GM21576 (cell line): ENCODE data around the gene GAD2.
"Not testable (repeated sequence)": the region's sequence is repeated elsewhere in the genome, so short reads cannot be mapped to it uniquely, and the experiment has no call there.

ENCODE experiments used
- ATAC-seq: cut with Tn5 transposase; IDR thresholded peaks from one replicate; pipeline ENCODE4 v1.9.1; 2021; ENCODE audit warnings: mild to moderate bottlenecking, moderate library complexity; ENCODE audit not compliant: unreplicated experiment

GAD2 gene

GRCh38 chr10:26314265-26315013, 97.9 kb downstream of the GAD2 start:
- no peak for ATAC-seq

- ATAC-seq, result no peak
These were observed 102.1 kb downstream of the GAD2 start for GRCh38 chr10:26318672-26319071.

- no peak for ATAC-seq
These were observed 106.6 kb downstream of the GAD2 start for GRCh38 chr10:26323219-26323618.

- no peak for ATAC-seq
These were observed 110.3 kb downstream of the GAD2 start for GRCh38 chr10:26326851-26327250.

GRCh38 chr10:26327811-26328210, 111.2 kb downstream of the GAD2 start:
- no peak for ATAC-seq

GRCh38 chr10:26331371-26331770, 114.8 kb downstream of the GAD2 start:
- ATAC-seq, result no peak

GRCh38 chr10:26334232-26334931, 117.8 kb downstream of the GAD2 start:
- no peak for ATAC-seq

GRCh38 chr10:26334932-26335573, 118.5 kb downstream of the GAD2 start:
- ATAC-seq, result peak; percentile 83

GRCh38 chr10:26335574-26336093, 119.1 kb downstream of the GAD2 start:
- peak; percentile 47 for ATAC-seq

GRCh38 chr10:26336979-26337378, 120.4 kb downstream of the GAD2 start:
- ATAC-seq, result no peak

- no peak for ATAC-seq
These were observed 125.1 kb downstream of the GAD2 start for GRCh38 chr10:26341701-26342100.

- ATAC-seq, result not testable (repeated sequence)
These were observed 132.3 kb downstream of the GAD2 start for GRCh38 chr10:26348821-26349417.
